Natural killer cell treated with Interleukin-12 subunit alpha and Interleukin-12 subunit beta and Interleukin-15 and Interleukin-18, amount 100 ng/mL, for 72 hours (primary cell): ENCODE data around the gene GRM7. TPM values are rescaled to one million over a fixed set of nuclear protein-coding genes. Genes with fewer than 3 reads are reported as not detected.

ENCODE experiments used
- ATAC-seq, 2 donors: fragments of 150-1000 bp; cut with Tn5 transposase in 1 of 2; sonication (Bioruptor Pico), chemical (Tn5 transposase) in 1 of 2; 2 replicates each; pipeline ENCODE4 v1.10.0; 2021
- DNase-seq: peaks from one replicate; pipeline ENCODE4 v3.0.0; 2022; ENCODE audit warnings: low spot score
- H3K27ac Mint-ChIP-seq, 2 donors: 1 replicate in 1 of 2; 2 replicates in 1 of 2; pipeline ENCODE4 v1.8.0; 2022; ENCODE audit warnings: mixed read lengths in 2 of 2, mild to moderate bottlenecking in 1 of 2, moderate library complexity in 1 of 2
- H3K27me3 Mint-ChIP-seq, 2 donors: 1 replicate in 1 of 2; 2 replicates in 1 of 2; pipeline ENCODE4 v1.8.0; 2022; ENCODE audit warnings: mixed read lengths in 2 of 2
- H3K36me3 Mint-ChIP-seq: one replicate; pipeline ENCODE4 v1.8.0; 2022; ENCODE audit warnings: mixed read lengths
- H3K4me1 Mint-ChIP-seq, 2 donors: 1 replicate in 1 of 2; 2 replicates in 1 of 2; pipeline ENCODE4 v1.8.0; 2022; ENCODE audit warnings: low read depth in 2 of 2, mixed read lengths in 2 of 2, mild to moderate bottlenecking in 1 of 2
- H3K4me3 Mint-ChIP-seq: one replicate; pipeline ENCODE4 v1.8.0; 2022; ENCODE audit warnings: mixed read lengths
- H3K9me3 Mint-ChIP-seq: 2 replicates; pipeline ENCODE4 v1.8.0; 2022; ENCODE audit warnings: mixed read lengths
- total RNA-seq, 2 donors: library from RNA; stranded (reverse); gene quantifications; one replicate each; pipeline ENCODE4 v1.2.3, GENCODE V29; 2022

GRM7 gene
- total RNA-seq, 2 donors from 2014 or later: not detected

DNA sequence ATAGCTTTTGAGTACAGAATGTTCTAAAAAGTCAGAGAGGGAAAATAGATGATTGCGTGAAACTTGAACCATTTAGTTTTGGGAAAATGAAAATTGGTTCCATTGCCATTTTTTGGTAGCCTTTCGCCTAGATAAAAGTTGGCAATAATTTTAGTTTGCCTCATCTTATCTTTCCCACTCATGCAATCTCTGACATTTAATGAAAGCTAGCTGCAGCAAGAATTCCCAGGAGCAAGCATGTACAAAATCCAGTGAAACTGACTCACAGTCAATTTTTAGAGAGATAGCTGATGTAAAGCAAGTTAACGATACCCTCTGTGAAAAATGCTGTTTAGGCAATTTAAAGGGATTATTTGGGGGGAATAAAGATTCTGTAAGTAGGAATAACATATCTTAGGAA is 797.4 kb downstream of the GRM7 start:
- Mint-ChIP-seq H3K27me3 (no peaks in the 10 kb centered on the region), H3K4me3 (no peak overlapping the region), H3K36me3 (no peaks in the 10 kb centered on the region), H3K4me1 (no peaks in the 10 kb centered on the region), H3K27ac (no peak overlapping the region), H3K9me3 (no peaks in the 10 kb centered on the region)
- DNase-seq (no peak), ATAC-seq (no peak)

DNA sequence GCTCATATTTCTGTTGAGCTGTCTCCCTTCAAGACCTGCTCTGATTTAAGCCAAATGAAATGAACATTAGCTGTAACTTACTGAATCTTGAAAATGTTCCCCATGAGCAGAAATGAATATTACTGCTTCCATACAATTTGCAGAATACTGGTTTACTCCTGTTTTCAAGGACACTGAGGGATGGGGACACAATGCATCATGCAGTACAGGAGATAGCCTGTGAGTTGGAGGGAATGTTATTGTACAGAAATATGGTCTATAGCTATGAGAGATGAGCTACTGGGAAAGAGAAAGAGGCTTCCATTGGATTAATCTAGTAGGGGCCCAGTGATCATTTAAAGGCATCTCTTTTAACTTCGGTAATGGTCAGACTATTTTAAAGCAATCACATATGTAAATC is 798.2 kb downstream of the GRM7 start:
- H3K4me1 Mint-ChIP-seq: no peaks in the 10 kb centered on the region
- H3K9me3 Mint-ChIP-seq: no peaks in the 10 kb centered on the region
- no peaks in the 10 kb centered on the region for H3K36me3 Mint-ChIP-seq
- H3K27ac Mint-ChIP-seq: no peak overlapping the region
- no peak for DNase-seq
- no peak overlapping the region for H3K4me3 Mint-ChIP-seq
- no peak for ATAC-seq
- H3K27me3 Mint-ChIP-seq: no peaks in the 10 kb centered on the region

DNA sequence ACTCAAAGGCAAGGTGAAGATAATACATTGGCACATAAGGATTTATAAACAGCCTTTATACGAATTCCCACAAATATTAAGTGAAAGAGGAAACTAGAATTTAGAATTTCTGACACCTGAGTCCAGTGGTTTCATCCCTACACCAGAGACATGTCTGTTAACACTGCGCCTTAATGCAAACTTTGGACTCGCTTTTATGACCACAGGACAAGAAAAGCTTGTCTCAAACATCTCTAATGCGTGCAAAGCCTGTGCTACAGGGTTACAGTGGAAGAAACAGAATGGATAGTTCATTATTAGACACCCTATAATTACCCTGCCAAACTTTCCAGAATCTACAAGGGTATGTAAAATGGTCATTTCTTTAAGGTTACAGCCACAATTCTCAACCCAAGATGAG is 802.9 kb downstream of the GRM7 start:
- Mint-ChIP-seq H3K27ac (no peak overlapping the region), H3K36me3 (no peaks in the 10 kb centered on the region), H3K4me3 (no peak overlapping the region), H3K27me3 (no peaks in the 10 kb centered on the region), H3K4me1 (no peaks in the 10 kb centered on the region), H3K9me3 (no peaks in the 10 kb centered on the region)
- DNase-seq: no peak
- ATAC-seq: no peak

DNA sequence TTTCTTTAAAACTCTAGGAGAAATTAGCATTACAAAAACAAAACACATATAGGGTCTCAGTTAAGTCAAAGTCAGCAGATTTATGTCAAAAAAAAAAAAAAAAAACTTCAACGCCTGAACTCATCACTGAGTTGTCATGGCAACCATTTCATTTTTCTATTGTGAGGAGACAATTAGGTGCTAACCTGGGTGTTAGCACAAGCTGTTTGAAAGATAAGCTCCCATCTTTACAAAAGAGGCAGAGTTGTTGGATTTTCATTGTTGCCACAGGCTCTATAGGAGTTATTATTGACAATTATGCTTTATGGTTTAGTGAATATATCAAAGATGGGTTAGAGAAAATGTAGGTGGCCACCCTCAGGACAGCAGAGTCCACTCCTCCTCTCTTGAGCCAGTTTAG is 806.9 kb downstream of the GRM7 start:
- no peak overlapping the region for H3K4me3 Mint-ChIP-seq
- DNase-seq (no peak), ATAC-seq (no peak)
- H3K27ac Mint-ChIP-seq: no peak overlapping the region
- no peaks in the 10 kb centered on the region for H3K36me3 Mint-ChIP-seq
- no peaks in the 10 kb centered on the region for H3K27me3 Mint-ChIP-seq
- H3K9me3 Mint-ChIP-seq: peaks cover 4% of the 10 kb centered on the region
- no peaks in the 10 kb centered on the region for H3K4me1 Mint-ChIP-seq

DNA sequence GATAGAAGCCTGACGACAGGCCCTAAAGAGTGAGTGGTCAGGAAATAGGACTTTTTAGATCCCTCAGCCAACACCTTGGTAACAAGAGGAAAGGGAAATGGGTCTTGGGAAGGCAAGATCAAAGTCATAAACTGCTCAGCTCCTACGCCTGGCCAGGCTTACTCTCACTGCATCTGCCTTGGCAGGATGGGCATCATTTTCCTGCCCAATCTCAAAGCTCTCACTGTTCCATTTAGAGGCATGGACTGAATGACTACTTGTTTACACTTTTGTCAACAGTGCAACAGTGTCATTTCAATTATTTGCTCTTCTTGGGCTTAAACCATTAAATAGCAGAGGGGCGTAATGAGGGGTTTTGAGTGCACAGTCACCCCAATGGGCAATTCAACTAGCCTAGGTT is 808.7 kb downstream of the GRM7 start:
- H3K27ac Mint-ChIP-seq: no peak overlapping the region
- DNase-seq (no peak), ATAC-seq (no peak)
- peaks cover 4% of the 10 kb centered on the region for H3K9me3 Mint-ChIP-seq
- no peaks in the 10 kb centered on the region for H3K4me1 Mint-ChIP-seq
- H3K4me3 Mint-ChIP-seq: no peak overlapping the region
- no peaks in the 10 kb centered on the region for H3K27me3 Mint-ChIP-seq
- no peaks in the 10 kb centered on the region for H3K36me3 Mint-ChIP-seq

DNA sequence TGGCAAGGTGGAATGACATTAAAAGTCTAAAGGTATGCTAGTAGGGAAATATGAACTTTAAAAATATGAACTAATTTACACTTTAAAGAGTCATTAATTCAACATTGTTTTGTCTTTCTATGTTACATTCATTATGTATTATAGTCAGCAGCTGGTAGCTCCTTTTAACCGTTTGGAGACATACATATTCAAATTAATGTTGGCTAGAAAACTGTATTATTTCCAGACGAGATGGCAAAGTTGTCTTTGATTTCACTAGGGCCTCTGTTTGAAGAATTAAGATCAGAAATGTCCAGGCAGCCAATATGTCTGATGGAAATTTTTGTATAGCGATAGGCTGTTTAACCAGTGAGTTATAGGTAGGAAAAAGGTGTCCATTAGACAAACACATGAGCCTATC is 817.6 kb downstream of the GRM7 start:
- Mint-ChIP-seq H3K9me3 (no peaks in the 10 kb centered on the region), H3K27ac (no peak overlapping the region), H3K4me1 (no peaks in the 10 kb centered on the region), H3K27me3 (no peaks in the 10 kb centered on the region), H3K4me3 (no peak overlapping the region), H3K36me3 (no peaks in the 10 kb centered on the region)
- ATAC-seq: no peak
- no peak for DNase-seq

DNA sequence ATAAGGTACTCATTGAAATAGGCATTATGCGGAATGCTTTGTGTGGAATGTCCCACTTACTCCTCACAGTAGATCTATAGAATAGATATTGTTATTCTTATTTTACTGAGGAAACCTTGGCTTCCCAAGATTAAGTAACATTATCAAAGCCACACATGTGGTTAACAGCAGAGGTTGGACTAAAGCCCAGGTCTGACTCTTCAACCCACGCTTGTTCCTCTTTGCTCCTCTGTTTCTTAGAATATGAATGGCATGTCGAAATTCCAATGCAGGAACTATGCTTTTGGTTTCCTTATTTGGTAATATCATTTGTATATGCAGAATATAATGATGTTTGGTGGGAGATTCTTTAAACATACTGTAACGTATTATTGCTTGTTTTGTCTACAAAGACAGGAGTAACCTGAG is 821.9 kb downstream of the GRM7 start:
- ATAC-seq: peak in 1 of 2 donors; percentile 48
- Mint-ChIP-seq H3K27ac (no peak overlapping the region), H3K36me3 (no peaks in the 10 kb centered on the region), H3K4me3 (no peak overlapping the region), H3K27me3 (no peaks in the 10 kb centered on the region), H3K4me1 (no peaks in the 10 kb centered on the region), H3K9me3 (peaks cover 3% of the 10 kb centered on the region)
- no peak for DNase-seq

DNA sequence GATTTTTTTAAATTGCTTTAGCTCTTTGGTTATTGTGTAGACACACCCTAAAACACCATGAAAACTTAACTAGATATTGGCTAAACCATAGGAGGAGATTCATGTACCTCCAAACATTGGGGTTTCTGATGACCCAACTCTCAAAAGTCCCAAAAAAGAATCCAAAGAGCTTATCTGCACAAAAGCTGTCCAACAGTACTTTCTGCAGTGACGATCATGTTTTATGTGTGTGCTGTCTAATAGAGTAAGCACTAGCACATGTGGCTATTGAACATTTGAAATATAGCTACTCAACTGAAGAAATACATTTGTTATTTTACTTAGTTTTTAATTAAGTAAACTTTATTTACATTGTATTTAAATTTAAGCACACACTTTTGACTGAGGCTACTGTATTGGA is 822.5 kb downstream of the GRM7 start:
- Mint-ChIP-seq H3K4me1 (no peaks in the 10 kb centered on the region), H3K9me3 (peaks cover 3% of the 10 kb centered on the region), H3K27ac (no peak overlapping the region), H3K27me3 (no peaks in the 10 kb centered on the region), H3K4me3 (no peak overlapping the region), H3K36me3 (no peaks in the 10 kb centered on the region)
- no peak for ATAC-seq
- DNase-seq: no peak

DNA sequence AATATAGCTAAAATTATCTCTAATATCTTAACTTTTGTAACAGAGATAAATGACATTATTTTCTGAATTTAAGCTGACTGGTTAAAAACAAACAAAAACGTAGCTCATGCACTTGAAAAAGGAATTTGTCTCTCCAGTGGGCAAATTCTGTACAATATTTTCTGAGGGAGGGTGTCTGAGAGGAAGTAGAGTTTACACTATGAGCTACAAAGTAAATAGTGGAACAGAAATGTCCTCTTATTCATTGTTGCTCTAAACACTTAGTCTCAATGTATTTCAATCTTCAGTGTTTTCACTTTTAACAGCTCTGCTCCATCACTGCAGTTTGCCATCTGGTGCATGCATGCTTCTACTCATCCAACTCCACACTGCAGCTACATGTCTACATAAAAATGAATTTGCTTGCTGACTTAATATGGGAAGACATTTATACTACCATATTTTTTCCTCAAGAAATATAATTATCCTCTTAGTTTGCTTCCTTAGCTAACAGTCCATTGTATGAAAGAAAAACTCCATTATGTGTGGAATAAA is 823.3 kb downstream of the GRM7 start:
- ATAC-seq (no peak), DNase-seq (no peak)
- Mint-ChIP-seq H3K36me3 (no peaks in the 10 kb centered on the region), H3K27ac (no peak overlapping the region), H3K4me1 (no peaks in the 10 kb centered on the region), H3K4me3 (no peak overlapping the region), H3K9me3 (peaks cover 3% of the 10 kb centered on the region), H3K27me3 (no peaks in the 10 kb centered on the region)

DNA sequence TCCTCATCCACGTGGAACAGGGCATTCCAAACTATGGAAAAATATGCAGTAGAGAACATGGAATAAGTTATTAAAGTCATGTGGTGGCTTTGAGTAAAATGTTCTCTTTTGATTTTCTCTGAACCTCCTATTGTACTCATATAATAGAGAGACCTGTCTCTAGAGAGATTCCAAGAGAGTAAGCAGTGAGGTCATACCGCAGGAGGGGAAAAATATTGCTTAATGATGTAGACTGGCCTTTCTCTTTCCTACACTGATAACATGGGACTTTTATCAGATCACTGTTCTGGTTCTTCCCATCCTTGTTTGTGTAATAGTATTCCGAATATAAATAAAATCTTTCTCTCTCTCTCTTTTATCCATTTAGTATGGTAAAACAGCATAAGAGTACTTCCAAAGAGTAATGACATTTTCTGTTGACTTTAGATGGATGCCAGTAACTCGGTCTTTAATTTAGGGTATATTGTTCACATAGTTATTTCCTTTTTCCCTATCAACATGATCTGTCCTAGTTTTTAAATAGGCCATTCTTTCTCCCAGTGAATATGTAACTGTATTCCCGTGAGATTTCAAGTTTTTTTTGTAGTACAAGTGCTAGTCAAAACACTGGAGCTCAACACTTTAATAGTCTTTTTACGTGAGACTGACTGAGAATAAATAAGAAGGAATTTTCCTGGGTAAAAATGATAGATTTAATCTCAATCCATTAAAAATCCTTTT is 826.7 kb downstream of the GRM7 start:
- no peaks in the 10 kb centered on the region for H3K27me3 Mint-ChIP-seq
- DNase-seq (no peak), ATAC-seq (no peak)
- H3K27ac Mint-ChIP-seq: no peak overlapping the region
- H3K4me3 Mint-ChIP-seq: no peak overlapping the region
- H3K4me1 Mint-ChIP-seq: no peaks in the 10 kb centered on the region
- no peaks in the 10 kb centered on the region for H3K36me3 Mint-ChIP-seq
- peaks cover 3% of the 10 kb centered on the region for H3K9me3 Mint-ChIP-seq

DNA sequence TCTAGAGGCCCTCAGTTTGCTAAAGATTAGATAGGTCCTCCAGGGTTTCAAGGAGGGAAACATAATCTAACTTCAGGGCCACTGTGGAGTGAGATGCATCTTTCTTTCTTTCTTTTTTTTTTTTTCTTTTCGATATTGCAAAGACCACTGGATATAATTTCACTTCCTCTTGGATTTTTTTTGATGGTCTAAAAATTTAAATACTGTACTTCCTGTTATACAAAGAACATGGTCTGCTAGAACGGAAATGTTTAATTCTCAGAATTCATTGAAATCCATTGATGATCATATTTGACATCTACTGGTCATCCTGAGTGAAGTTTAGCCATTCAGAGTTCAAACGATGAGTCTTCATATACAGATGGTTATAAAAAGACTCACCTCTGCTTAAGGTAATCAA is 832.0 kb downstream of the GRM7 start:
- no peak for DNase-seq
- Mint-ChIP-seq H3K9me3 (no peaks in the 10 kb centered on the region), H3K4me1 (no peaks in the 10 kb centered on the region), H3K27me3 (no peaks in the 10 kb centered on the region), H3K27ac (no peak overlapping the region), H3K4me3 (no peak overlapping the region), H3K36me3 (no peaks in the 10 kb centered on the region)
- no peak for ATAC-seq

DNA sequence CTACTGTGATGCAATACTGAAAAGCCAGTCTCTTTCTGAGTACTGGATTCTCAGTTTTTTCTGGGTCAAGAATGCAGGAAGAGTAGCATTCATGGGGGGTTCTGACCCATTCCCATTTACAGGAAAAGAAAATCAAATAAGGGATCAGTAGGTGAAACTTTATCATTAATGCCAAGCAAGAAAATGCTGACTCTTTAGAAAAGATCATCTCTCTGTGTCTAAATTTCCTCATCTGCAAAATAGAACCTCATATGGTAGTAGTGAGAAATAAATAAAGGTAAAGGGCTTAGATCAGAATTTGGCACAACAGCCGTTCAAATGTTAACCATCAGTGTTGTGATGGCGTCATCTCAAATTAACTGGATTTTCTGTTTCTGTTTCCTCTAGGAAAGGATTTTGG is 833.1 kb downstream of the GRM7 start:
- Mint-ChIP-seq H3K4me1 (no peaks in the 10 kb centered on the region), H3K4me3 (no peak overlapping the region), H3K9me3 (no peaks in the 10 kb centered on the region), H3K27me3 (no peaks in the 10 kb centered on the region), H3K27ac (no peak overlapping the region), H3K36me3 (no peaks in the 10 kb centered on the region)
- DNase-seq (no peak), ATAC-seq (no peak)

DNA sequence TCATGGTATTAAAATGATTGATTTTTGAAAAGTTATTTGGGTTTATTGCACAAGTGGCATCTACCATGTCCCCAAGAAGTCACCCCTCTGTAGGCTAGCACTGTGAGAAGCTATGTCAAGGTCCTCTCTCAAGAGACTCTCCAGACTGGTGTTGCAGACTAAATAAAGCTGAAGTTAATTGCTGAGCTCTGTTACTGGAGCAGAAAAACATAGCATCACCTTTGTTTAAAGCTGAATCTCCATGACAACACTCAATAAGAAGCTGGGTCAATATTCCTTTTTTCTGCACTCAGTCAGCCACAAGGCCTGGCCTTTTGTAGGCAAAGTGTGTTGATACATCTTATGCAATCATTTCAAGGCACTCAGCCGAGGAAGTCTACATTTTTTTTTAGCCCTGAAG is 834.1 kb downstream of the GRM7 start:
- Mint-ChIP-seq H3K27me3 (no peaks in the 10 kb centered on the region), H3K9me3 (no peaks in the 10 kb centered on the region), H3K36me3 (no peaks in the 10 kb centered on the region), H3K4me1 (no peaks in the 10 kb centered on the region), H3K27ac (no peak overlapping the region), H3K4me3 (no peak overlapping the region)
- no peak for ATAC-seq
- DNase-seq: no peak

DNA sequence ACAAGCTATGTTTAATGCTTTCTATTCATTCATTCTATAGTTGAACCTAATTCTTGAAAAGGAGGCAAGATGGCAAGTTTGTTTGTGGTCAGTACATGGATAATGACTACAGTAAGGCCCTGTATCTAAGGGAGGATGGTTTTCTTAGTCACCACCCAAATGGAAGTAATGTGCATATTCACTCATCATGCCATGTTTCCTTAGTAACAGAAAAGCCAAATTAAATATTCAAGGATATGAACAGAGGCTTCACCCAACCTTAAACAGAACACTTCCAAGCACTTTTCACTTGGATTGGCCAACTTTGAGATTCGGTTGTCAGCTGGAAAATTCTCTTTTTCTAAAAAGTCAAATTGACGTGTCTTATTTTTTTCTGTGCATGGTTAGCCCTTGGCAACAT is 835.4 kb downstream of the GRM7 start:
- no peaks in the 10 kb centered on the region for H3K36me3 Mint-ChIP-seq
- DNase-seq (no peak), ATAC-seq (no peak)
- H3K27me3 Mint-ChIP-seq: no peaks in the 10 kb centered on the region
- no peaks in the 10 kb centered on the region for H3K4me1 Mint-ChIP-seq
- no peak overlapping the region for H3K27ac Mint-ChIP-seq
- H3K9me3 Mint-ChIP-seq: no peaks in the 10 kb centered on the region
- no peak overlapping the region for H3K4me3 Mint-ChIP-seq

DNA sequence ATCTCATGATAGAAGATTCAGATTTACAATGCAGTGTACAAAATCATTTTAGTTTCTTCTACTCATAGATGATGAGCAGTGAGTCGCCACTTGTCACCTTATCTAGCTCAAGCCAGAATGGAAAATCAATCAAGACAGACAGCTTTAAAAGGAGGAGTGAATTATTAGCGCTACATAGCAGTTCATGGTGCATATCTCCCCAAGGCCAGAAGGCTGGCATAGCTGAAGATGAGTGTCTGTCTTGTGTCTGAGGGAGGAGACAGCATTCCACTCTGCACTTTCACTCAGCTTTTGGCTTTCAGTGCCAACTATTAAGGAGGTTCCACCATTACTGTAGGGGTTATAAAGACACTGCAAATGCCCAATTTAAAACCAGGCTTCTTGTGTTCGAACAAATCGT is 836.6 kb downstream of the GRM7 start:
- no peak for DNase-seq
- no peak for ATAC-seq
- Mint-ChIP-seq H3K27me3 (no peaks in the 10 kb centered on the region), H3K4me1 (no peaks in the 10 kb centered on the region), H3K9me3 (no peaks in the 10 kb centered on the region), H3K36me3 (no peaks in the 10 kb centered on the region), H3K4me3 (no peak overlapping the region), H3K27ac (no peak overlapping the region)
